GM12878 (cell line): ENCODE results near the gene CFAP57.

Experiments
- EP300 ChIP-seq, 2 experiments: fragments of 150-350 bp in 1 of 2; IDR thresholded peaks; 2 replicates each; pipeline ENCODE4 v1.6.1; 2011 to 2012; ENCODE audit warnings: low read depth in 2 of 2, low read length in 2 of 2, borderline replicate concordance in 1 of 2, improper control_type of control experiment in 1 of 2, inconsistent platforms in 1 of 2; ENCODE audit not compliant: control insufficient read depth in 1 of 2
- FOXK2 ChIP-seq: fragments of 450-650 bp; IDR thresholded peaks from 2 replicates; pipeline ENCODE4 v1.6.1; 2017; ENCODE audit warnings: mild to moderate bottlenecking, moderate library complexity
- GABPA ChIP-seq: IDR thresholded peaks from 2 replicates; pipeline ENCODE4 v1.6.1; 2014; ENCODE audit warnings: antibody characterized with exemption, low read depth, mild to moderate bottlenecking, inconsistent platforms
- HDAC6 ChIP-seq: fragments of 200-600 bp; sonication (generic); IDR thresholded peaks from one replicate; pipeline ENCODE4 v1.8.0; 2017; ENCODE audit warnings: antibody characterized with exemption; ENCODE audit not compliant: unreplicated experiment
- IKZF1 ChIP-seq: fragments of 450-650 bp; conservative IDR thresholded peaks from 2 replicates; pipeline ENCODE4 v1.6.1; 2017; ENCODE audit warnings: antibody characterized with exemption, mild to moderate bottlenecking
- JUNB ChIP-seq: IDR thresholded peaks from 2 replicates; pipeline ENCODE4 v1.6.1; 2016; ENCODE audit warnings: antibody characterized with exemption, mild to moderate bottlenecking
- NBN ChIP-seq: fragments of 450-650 bp; IDR thresholded peaks from 2 replicates; pipeline ENCODE4 v1.6.1; 2016
- ZNF274 ChIP-seq: IDR thresholded peaks from one replicate; pipeline ENCODE4 v1.8.0; 2011; ENCODE audit not compliant: insufficient read length, insufficient read depth
- TF ChIP-seq, protein P1 (sequence below), 3 experiments: IDR thresholded peaks in 2 of 3; conservative IDR thresholded peaks in 1 of 3; 2 replicates each; pipeline ENCODE4 v1.5.1; 2011; ENCODE audit warnings: low read depth in 3 of 3, low read length in 3 of 3, mild to moderate bottlenecking in 3 of 3, control low read depth in 2 of 3, moderate library complexity in 2 of 3, inconsistent platforms in 1 of 3, mixed read lengths in 1 of 3; ENCODE audit not compliant: control insufficient read depth in 2 of 3, insufficient read depth in 1 of 3; ENCODE audit errors: extremely low read depth in 1 of 3
- TF ChIP-seq, protein P2 (sequence below): fragments of 450-650 bp; IDR thresholded peaks from 2 replicates; pipeline ENCODE4 v1.6.1; 2016; ENCODE audit warnings: mild to moderate bottlenecking

GRCh38 chr1:43214501-43215444 is 42.6 kb downstream of the CFAP57 start:
- no peak for TF ChIP-seq NBN
- no peak for TF ChIP-seq IKZF1
- TF ChIP-seq, protein P1, sequence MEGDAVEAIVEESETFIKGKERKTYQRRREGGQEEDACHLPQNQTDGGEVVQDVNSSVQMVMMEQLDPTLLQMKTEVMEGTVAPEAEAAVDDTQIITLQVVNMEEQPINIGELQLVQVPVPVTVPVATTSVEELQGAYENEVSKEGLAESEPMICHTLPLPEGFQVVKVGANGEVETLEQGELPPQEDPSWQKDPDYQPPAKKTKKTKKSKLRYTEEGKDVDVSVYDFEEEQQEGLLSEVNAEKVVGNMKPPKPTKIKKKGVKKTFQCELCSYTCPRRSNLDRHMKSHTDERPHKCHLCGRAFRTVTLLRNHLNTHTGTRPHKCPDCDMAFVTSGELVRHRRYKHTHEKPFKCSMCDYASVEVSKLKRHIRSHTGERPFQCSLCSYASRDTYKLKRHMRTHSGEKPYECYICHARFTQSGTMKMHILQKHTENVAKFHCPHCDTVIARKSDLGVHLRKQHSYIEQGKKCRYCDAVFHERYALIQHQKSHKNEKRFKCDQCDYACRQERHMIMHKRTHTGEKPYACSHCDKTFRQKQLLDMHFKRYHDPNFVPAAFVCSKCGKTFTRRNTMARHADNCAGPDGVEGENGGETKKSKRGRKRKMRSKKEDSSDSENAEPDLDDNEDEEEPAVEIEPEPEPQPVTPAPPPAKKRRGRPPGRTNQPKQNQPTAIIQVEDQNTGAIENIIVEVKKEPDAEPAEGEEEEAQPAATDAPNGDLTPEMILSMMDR (IDR thresholded peaks at IDR 0.05 in 2 of 3, conservative IDR thresholded peaks at IDR 0.05 in 1 of 3; ENCODE audit: control insufficient read depth in 2 of 3, extremely low read depth in 1 of 3, insufficient read depth in 1 of 3, low read depth in 3 of 3, low read length in 3 of 3) = no peak
- no peak for TF ChIP-seq EP300 (IDR thresholded peaks at IDR 0.05; ENCODE audit: borderline replicate concordance in 1 of 2, control insufficient read depth in 1 of 2, low read depth in 2 of 2, low read length in 2 of 2)
- TF ChIP-seq GABPA = no peak
- no peak for TF ChIP-seq JUNB
- no peak for TF ChIP-seq FOXK2
- TF ChIP-seq ZNF274 = no peak
- no peak for TF ChIP-seq HDAC6
- TF ChIP-seq, protein P2, sequence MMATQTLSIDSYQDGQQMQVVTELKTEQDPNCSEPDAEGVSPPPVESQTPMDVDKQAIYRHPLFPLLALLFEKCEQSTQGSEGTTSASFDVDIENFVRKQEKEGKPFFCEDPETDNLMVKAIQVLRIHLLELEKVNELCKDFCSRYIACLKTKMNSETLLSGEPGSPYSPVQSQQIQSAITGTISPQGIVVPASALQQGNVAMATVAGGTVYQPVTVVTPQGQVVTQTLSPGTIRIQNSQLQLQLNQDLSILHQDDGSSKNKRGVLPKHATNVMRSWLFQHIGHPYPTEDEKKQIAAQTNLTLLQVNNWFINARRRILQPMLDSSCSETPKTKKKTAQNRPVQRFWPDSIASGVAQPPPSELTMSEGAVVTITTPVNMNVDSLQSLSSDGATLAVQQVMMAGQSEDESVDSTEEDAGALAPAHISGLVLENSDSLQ = no peak
